ENCODE results near the gene ADCY5. TPM values are rescaled to one million over a fixed set of nuclear protein-coding genes. Genes with fewer than 3 reads are reported as not detected.

The ADCY5 gene
- total RNA-seq, 2 donors from 2014 or later, result 5.6 to 7.8 TPM

DNA sequence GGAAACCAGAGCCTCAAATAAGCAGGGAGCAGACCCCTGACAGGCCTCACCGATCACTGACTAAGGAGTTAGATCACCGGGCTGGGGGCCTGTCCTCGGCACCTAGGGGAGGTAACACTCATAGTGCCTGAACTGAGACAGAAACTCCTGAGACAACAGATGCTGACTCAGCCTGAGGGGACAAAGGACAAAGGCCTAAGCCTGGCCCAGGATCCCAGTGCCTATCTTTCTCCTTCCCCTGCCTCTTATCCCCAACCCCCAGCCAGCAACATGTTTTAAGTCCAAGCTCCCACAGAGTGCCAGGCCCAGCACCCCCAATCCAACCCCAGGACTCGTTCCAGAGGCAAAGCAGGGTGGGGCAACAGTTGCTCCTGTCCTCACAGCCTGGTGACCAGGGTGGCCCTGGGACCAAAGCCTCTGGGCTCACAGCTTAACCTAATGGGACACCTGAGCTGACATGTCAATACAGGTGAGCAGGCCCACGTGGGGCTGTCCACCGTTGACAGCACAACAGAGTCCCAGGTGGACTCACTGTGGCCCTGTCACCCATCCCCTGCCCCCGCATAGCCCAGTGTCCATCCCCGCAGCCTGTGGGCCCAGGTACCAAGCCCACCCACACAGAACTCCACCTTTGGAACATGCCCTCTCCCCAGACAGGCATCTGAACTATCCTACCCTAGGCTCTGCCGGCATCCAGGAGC is 37.4 kb downstream of the ADCY5 start:
- Histone ChIP-seq H3K27me3 (no peaks in the 10 kb centered on the region), H3K36me3 (no peaks in the 10 kb centered on the region), H3K9me3 (no peaks in the 10 kb centered on the region), H3K4me3 (no peak overlapping the region), H3K27ac (no peak overlapping the region), H3K9ac (ENCODE audit: low read depth in 2 of 2, low read length in 2 of 2) (peak overlapping the region in 1 of 2 donors; percentile 32), H3K4me1 (no peaks in the 10 kb centered on the region)
- peak; percentile 47 for DNase-seq
- TF ChIP-seq, protein P1, sequence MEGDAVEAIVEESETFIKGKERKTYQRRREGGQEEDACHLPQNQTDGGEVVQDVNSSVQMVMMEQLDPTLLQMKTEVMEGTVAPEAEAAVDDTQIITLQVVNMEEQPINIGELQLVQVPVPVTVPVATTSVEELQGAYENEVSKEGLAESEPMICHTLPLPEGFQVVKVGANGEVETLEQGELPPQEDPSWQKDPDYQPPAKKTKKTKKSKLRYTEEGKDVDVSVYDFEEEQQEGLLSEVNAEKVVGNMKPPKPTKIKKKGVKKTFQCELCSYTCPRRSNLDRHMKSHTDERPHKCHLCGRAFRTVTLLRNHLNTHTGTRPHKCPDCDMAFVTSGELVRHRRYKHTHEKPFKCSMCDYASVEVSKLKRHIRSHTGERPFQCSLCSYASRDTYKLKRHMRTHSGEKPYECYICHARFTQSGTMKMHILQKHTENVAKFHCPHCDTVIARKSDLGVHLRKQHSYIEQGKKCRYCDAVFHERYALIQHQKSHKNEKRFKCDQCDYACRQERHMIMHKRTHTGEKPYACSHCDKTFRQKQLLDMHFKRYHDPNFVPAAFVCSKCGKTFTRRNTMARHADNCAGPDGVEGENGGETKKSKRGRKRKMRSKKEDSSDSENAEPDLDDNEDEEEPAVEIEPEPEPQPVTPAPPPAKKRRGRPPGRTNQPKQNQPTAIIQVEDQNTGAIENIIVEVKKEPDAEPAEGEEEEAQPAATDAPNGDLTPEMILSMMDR (IDR thresholded peaks at IDR 0.05), result no peak
- intact Hi-C loops (cut with DNase I), result no loop called here

DNA sequence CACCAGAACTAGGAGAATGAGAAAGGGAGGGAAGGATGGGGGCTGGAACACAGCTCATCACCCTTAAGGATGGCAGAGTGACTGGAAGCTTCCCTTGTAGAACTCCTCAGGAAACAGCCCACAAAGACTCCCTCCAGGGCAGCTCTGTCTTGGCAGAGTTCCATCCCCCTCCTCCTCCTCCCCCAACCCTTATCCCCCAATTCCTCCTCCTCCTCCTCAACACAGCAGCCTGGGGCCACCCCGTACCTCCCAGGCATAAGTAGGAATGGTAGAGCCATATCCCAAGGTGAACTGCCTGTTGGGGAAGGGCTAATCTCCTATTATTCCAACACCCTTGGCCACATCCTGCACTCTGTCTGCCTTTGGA is 38.8 kb downstream of the ADCY5 start:
- intact Hi-C loops (cut with DNase I), result no loop called here
- Histone ChIP-seq H3K4me3 (no peak overlapping the region), H3K9me3 (no peaks in the 10 kb centered on the region), H3K27me3 (no peaks in the 10 kb centered on the region), H3K9ac (ENCODE audit: low read depth in 2 of 2, low read length in 2 of 2) (peak overlapping the region in 1 of 2 donors; percentile 67), H3K36me3 (no peaks in the 10 kb centered on the region), H3K4me1 (no peaks in the 10 kb centered on the region), H3K27ac (peak overlapping the region; percentile 48)
- DNase-seq, result no peak
- TF ChIP-seq, protein P1 (IDR thresholded peaks at IDR 0.05), result no peak

DNA sequence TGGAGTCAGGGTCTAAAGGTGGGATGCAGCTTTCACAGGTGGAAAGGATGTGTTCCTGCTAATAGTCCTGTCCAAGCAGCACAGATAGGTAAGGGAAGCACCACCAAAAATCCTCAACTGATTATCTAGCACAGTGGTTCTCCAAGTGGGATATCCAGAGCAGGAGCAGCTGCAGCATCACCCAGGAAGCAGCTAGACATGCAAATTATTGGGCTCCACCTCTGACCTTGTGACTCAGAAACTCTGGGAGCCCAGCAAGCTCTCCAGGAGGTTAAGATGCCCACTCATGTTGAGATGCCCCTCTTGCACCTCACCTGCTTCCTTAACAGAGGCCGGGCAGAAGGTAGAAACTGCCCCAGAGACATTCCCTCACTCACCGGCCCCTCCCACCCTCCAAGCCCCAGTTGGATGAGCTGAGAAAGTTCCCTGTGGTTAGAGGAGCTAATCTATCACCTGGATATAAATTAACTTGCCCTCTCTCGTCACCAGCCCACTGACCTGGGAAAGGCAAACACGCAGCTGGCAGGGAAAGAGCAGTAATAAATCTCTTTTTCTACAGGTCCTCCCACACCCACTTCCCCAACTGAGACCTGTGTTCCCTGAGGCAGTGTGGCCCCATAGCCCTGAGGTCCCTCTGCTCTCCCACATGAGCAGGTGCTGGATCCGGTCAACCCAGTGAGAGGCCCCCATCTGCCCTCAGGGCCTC is 39.3 kb downstream of the ADCY5 start:
- Histone ChIP-seq H3K9ac (ENCODE audit: low read depth in 2 of 2, low read length in 2 of 2) (peak overlapping the region in 1 of 2 donors; percentile 67), H3K4me1 (no peaks in the 10 kb centered on the region), H3K9me3 (no peaks in the 10 kb centered on the region), H3K27me3 (no peaks in the 10 kb centered on the region), H3K27ac (peak overlapping the region; percentile 48), H3K36me3 (no peaks in the 10 kb centered on the region), H3K4me3 (no peak overlapping the region)
- TF ChIP-seq, protein P1 (IDR thresholded peaks at IDR 0.05), result no peak
- peak; percentile 82 for DNase-seq
- intact Hi-C loops (cut with DNase I), result no loop called here

DNA sequence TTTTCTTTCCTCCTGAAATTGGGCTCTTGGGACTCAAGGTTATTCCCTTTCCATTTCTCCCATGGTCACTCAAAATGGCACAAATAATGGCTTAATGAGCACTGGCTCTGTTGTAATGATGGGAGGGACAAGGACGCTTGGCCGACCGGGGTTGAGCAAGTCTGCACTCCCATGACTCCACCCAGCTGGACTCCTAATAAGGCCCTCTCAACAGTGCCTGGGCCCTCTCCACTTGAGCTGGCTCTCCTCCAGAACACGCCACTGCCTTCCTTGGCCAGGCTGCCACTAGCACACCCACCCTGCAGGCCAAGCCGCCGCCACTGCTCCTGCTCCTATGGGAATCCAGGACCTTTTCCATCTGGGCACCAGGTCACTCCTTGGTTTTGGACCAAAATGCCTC is 42.3 kb downstream of the ADCY5 start:
- H3K27ac ChIP-seq, result no peak overlapping the region
- no peak overlapping the region for H3K4me3 ChIP-seq
- TF ChIP-seq, protein P1 (IDR thresholded peaks at IDR 0.05), result no peak
- no peaks in the 10 kb centered on the region for H3K4me1 ChIP-seq
- intact Hi-C loops (cut with DNase I), result no loop called here
- H3K9ac ChIP-seq (ENCODE audit: low read depth in 2 of 2, low read length in 2 of 2), result no peak overlapping the region
- H3K36me3 ChIP-seq, result no peaks in the 10 kb centered on the region
- H3K9me3 ChIP-seq, result no peaks in the 10 kb centered on the region
- DNase-seq, result peak; percentile 54
- H3K27me3 ChIP-seq, result no peaks in the 10 kb centered on the region

DNA sequence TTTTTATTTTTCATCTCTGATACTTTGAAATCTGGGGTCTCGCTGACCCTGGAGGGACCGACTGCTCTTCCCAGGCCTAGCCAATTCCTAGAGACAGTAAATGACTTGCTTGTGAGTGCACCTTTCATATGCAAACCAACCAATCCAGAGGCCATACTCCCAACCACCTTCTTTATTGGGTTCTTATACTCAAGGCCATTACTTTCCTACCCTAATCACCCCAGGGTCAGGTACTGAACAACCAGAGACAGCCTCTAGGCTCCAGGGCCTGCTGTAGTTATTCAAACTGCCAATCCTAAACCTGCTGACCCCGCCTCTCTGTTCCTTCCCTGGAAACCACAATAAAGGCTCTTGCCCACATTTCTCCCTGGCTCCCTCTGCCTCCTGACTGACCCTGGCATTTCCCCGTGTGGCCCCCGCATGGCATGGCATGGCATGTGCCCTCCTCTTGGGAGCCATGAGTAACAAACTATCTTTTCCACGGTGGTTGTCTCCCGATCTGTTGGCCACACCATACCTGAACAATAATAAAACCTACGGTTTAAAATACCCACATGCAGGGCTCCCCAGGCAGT is 42.9 kb downstream of the ADCY5 start:
- H3K4me3 ChIP-seq, result no peak overlapping the region
- intact Hi-C loops (cut with DNase I), result no loop called here
- no peaks in the 10 kb centered on the region for H3K9me3 ChIP-seq
- no peak for DNase-seq
- no peak overlapping the region for H3K27ac ChIP-seq
- no peaks in the 10 kb centered on the region for H3K4me1 ChIP-seq
- H3K36me3 ChIP-seq, result no peaks in the 10 kb centered on the region
- H3K9ac ChIP-seq (ENCODE audit: low read depth in 2 of 2, low read length in 2 of 2), result no peak overlapping the region
- no peaks in the 10 kb centered on the region for H3K27me3 ChIP-seq
- TF ChIP-seq, protein P1 (IDR thresholded peaks at IDR 0.05), result no peak
